AG04450 (cell line): Measurements from ENCODE around the gene FBN1. TPM values are rescaled to one million over a fixed set of nuclear protein-coding genes. Genes with fewer than 3 reads are reported as not detected.
A peak's percentile ranks its signal among the peaks of the same experiment; 100 is the strongest.

ENCODE experiments used
- CTCF ChIA-PET: fragments of 300-600, 350-600 bp; formaldehyde crosslinking; extraction: SDS; loops from one replicate; lab custom pipeline; 2022; ENCODE audit warnings: antibody characterized with exemption, inconsistent platforms; lab: Charles Lee
- POLR2A ChIA-PET: fragments of 350-600 bp; formaldehyde crosslinking; extraction: SDS; loops from one replicate; lab custom pipeline; 2021; ENCODE audit warnings: antibody characterized with exemption, inconsistent platforms; lab: Yijun Ruan, JAX
- DNase-seq: peaks from one replicate; pipeline ENCODE4 v3.0.0-alpha.2; 2011; ENCODE audit warnings: low read depth, low spot score
- H3K27ac ChIP-seq: one replicate; pipeline ENCODE4 v1.5.1; 2012; ENCODE audit warnings: low read depth, low read length, control low read depth
- H3K27me3 ChIP-seq: one replicate; pipeline ENCODE4 v1.6.0; 2012; ENCODE audit warnings: low read length; ENCODE audit not compliant: control insufficient read depth, insufficient read depth
- H3K4me3 ChIP-seq: 2 replicates; pipeline ENCODE4 v1.5.1; 2011; ENCODE audit warnings: mild to moderate bottlenecking, low read depth, low read length, control low read depth
- H3K9me3 ChIP-seq: 2 replicates; pipeline ENCODE4 v1.5.1; 2012; ENCODE audit warnings: low read length; ENCODE audit not compliant: control insufficient read depth, insufficient read depth
- polyA minus RNA-seq: library from RNA; depleted of rRNA, polyadenylated mRNA; stranded (reverse); fragments of >200 nt; gene quantifications from 2 replicates; pipeline ENCODE4 v1.2.3, GENCODE V29; 2011; rRNA and poly(A)+ RNA removed
- polyA plus RNA-seq: library from polyadenylated mRNA; depleted of rRNA; stranded (reverse); fragments of >200 nt; gene quantifications from 2 replicates; pipeline ENCODE4 v1.2.3, GENCODE V29; 2011; rRNA removed
- TF ChIP-seq, protein P1 (sequence below): IDR thresholded peaks from 2 replicates; pipeline ENCODE4 v1.5.1; 2011; ENCODE audit warnings: low read depth, low read length, control low read depth, inconsistent platforms

FBN1 gene
- polyA plus RNA-seq = 424 and 530 TPM in 2 replicates
- polyA minus RNA-seq = 904 and 984 TPM in 2 replicates

DNA sequence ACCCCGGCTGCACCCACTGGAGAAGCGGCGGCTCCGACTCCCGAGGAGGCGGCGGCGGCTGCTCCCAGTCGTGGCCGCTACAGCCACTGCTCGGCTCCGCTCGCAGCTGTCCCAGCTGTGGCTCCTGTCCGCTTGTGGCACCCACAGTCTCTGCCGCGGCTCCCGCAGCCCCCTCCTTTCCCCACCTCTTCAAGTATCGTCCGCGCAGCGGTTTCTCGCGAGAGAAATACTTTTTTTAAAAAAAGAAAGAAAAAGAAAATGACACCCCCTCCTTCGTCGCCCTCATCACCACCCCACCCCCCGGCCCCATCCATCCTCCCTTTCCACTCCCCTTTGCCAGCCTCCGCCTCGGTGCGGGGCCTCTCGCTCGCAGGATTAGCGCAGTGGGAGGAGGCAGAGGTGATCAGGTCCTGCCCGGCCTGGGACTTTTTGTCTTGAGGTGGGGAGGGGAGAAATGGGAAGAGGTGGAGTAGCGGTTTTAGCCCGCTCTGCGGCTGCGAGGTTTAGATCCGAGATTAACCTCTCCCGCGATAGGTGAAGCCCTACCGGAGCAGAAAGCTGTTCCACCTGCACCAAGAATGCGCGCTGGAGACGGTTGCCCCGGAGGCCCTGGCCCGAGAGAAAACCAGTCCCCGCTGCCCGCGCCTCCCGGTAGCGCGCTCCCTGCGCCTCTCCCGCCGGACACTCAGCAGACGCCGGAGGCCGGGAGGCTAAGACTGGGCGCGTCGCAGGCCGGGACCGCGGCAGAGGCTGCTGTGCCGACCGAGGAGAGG is at the start of gene FBN1:
Gene FBN1, minus strand, starts transcription at position 152 of the 773 bp plus-strand sequence. CDS start 940 bp downstream, outside the sequence.
- POLR2A ChIA-PET = interaction anchor here (0.6 to 1.7 kb wide), 14 partner anchors 14 to 287 kb away, joined by 3 to 6 read pairs (median 4); partner anchors contain the start of gene CEP152

DNA sequence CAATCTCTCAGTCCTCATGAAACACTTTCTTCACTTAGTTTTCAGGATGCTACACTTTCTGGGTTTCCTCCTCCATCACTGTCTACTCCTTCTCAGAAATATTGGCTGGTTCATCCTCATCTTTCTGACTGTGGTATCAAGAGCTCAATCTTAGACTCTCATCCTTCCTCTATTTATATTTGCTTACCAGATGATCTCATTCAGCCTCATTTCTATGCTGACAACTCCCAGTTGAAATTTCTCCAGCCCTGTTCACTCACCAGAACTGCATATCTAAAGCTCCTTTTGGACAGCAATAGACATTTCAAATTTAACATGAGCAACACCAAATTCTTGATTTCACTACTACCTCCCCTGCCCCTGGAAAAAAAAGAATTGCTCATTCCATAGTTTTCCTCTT is 48.0 kb upstream of the FBN1 start:
- no peak overlapping the region for H3K27ac ChIP-seq
- CTCF ChIA-PET = interaction anchor here (0.5 to 2.0 kb wide), 5 partner anchors 10 to 168 kb away, joined by 3 to 6 read pairs (median 4); no protein-coding TSS in a partner anchor
- H3K4me3 ChIP-seq = no peak overlapping the region
- no peaks in the 10 kb centered on the region for H3K27me3 ChIP-seq
- TF ChIP-seq, protein P1, sequence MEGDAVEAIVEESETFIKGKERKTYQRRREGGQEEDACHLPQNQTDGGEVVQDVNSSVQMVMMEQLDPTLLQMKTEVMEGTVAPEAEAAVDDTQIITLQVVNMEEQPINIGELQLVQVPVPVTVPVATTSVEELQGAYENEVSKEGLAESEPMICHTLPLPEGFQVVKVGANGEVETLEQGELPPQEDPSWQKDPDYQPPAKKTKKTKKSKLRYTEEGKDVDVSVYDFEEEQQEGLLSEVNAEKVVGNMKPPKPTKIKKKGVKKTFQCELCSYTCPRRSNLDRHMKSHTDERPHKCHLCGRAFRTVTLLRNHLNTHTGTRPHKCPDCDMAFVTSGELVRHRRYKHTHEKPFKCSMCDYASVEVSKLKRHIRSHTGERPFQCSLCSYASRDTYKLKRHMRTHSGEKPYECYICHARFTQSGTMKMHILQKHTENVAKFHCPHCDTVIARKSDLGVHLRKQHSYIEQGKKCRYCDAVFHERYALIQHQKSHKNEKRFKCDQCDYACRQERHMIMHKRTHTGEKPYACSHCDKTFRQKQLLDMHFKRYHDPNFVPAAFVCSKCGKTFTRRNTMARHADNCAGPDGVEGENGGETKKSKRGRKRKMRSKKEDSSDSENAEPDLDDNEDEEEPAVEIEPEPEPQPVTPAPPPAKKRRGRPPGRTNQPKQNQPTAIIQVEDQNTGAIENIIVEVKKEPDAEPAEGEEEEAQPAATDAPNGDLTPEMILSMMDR = no peak
- H3K9me3 ChIP-seq = no peaks in the 10 kb centered on the region
- POLR2A ChIA-PET = interaction anchor here (1.0 kb wide), 1 partner anchor 48 kb away, joined by 4 read pairs; the partner anchor contains the start of gene FBN1
- no peak for DNase-seq

More for the DNA sequence above, at the start of gene FBN1:
- DNase-seq = peak; percentile 78
- no peaks in the 10 kb centered on the region for H3K27me3 ChIP-seq
- H3K4me3 ChIP-seq = peak within 1 kb of the TSS; percentile 90
- H3K9me3 ChIP-seq = no peaks in the 10 kb centered on the region
- CTCF ChIA-PET = interaction anchor here (0.7 to 1.0 kb wide), 3 partner anchors 156 to 1077 kb away, joined by 3 read pairs; no protein-coding TSS in a partner anchor
- peak within 1 kb of the TSS; percentile 69 for H3K27ac ChIP-seq
- TF ChIP-seq, protein P1 = no peak

DNA sequence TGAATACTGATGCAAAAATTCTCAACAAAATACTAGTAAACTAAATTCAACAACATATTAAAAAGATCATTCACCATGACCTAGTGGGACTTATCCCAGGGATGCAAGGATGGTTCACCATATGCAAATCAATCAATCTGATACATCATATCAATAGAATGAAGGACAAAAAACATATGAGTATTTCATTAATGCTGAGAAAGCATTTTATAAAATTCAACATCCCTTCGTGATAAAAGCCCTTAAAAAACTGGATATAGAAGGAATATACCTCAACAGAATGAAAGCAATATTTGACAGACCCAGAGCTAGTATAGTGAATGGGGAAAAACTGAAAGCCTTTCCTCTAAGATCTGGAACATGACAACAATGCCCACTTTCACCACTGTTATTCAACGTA is 43.0 kb upstream of the FBN1 start:
- POLR2A ChIA-PET = no interaction called here
- DNase-seq = no peak
- Histone ChIP-seq H3K27me3 (no peaks in the 10 kb centered on the region), H3K9me3 (no peaks in the 10 kb centered on the region), H3K4me3 (no peak overlapping the region), H3K27ac (no peak overlapping the region)
- TF ChIP-seq, protein P1 = no peak
- CTCF ChIA-PET = no interaction called here

DNA sequence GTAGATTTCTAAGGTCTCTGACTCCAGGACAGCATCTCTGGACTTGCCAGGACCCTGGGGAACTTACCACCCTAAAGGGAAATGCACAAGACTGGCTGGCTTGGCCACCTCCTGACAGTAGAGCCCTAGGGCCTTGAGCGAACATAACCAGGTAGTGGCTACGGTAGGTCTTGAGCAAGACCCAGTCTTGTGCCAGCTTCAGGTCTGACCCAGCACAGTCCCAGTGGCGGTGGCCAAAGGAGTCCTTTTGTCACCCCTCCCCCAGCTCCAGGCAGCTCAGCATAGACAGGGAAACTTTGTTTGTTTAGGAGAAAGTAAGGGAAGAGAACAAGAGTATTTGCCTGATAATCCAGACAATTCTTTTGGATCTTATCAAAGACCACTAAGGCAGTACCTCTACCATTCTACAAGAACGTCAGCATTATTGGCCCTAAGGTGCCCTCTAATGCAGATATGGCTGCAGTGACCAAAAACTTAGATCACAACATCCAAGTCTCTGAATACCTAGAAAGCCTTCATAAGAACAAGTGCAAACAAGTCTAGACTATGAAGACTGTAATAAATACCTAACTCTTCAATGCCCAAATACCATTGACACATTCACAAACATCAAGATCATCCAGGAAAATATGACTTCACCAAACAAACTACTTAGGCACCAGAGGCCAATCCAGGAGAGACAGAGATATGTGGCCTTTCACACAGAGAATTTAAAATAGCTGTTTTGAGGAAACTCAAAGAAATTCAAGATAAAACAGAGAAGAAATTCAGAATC is 38.7 kb upstream of the FBN1 start:
- POLR2A ChIA-PET = no interaction called here
- CTCF ChIA-PET = interaction anchor here (1.6 kb wide), 1 partner anchor 9 kb away, joined by 4 read pairs; no protein-coding TSS in a partner anchor
- H3K27me3 ChIP-seq = no peaks in the 10 kb centered on the region
- no peaks in the 10 kb centered on the region for H3K9me3 ChIP-seq
- TF ChIP-seq, protein P1 = no peak
- no peak overlapping the region for H3K4me3 ChIP-seq
- DNase-seq = no peak
- H3K27ac ChIP-seq = no peak overlapping the region
